GM23248 (cell line): ENCODE data around the gene EAF2.

ENCODE experiments used
- EZH2 ChIP-seq: fragments of 200-600 bp; sonication (generic); IDR thresholded peaks from 2 replicates; pipeline ENCODE4 v1.6.1; 2018; ENCODE audit warnings: antibody characterized with exemption, mild to moderate bottlenecking; ENCODE audit not compliant: insufficient read depth, poor library complexity, severe bottlenecking
- EZH2phosphoT487 ChIP-seq: fragments of 200-600 bp; sonication (generic); IDR thresholded peaks from 2 replicates; pipeline ENCODE4 v1.6.1; 2018; ENCODE audit warnings: antibody characterized with exemption, moderate library complexity, mild to moderate bottlenecking, low read depth; ENCODE audit not compliant: insufficient read depth

DNA sequence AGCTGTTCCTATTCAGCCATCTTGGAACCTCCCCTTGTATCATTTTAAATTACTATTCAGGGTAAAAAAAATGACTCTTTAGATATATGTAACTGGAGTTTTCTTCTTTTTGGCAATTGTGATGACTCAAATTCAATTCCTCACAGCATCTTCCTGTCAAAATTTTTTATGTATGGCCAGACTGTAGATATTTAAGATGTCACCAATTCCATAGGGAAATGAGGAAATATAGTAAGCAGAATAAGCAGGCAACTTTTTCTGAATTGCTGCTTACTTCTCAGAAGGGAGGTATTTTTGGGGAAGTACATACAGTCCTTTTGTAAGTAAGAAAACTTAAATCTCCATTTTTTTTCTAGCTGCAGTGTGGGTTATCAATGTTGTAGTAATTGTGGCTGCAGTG lies 28.8 kb downstream of the EAF2 start:
- TF ChIP-seq EZH2 = no peak
- TF ChIP-seq EZH2phosphoT487 = no peak
